Uterus (tissue), 4 donors: ENCODE data around the gene DLG5. TPM values are rescaled to one million over a fixed set of nuclear protein-coding genes. Genes with fewer than 3 reads are reported as not detected.

ENCODE experiments used
- DNase-seq, 2 donors: peaks; one replicate each; pipeline ENCODE4 v3.0.0-alpha.2; 2019 to 2020
- H3K27ac ChIP-seq, 2 donors: fragments of 200-600 bp; sonication (generic); 1 replicate in 1 of 2; 2 replicates in 1 of 2; pipeline ENCODE4 v1.5.1; 2016 to 2018
- H3K27me3 ChIP-seq, 2 donors: fragments of 200-600 bp; sonication (generic); one replicate each; pipeline ENCODE4 v1.5.1; 2018 to 2019; ENCODE audit warnings: control low read depth in 1 of 2
- H3K36me3 ChIP-seq, 2 donors: fragments of 200-600 bp; sonication (generic); one replicate each; pipeline ENCODE4 v1.5.1; 2019; ENCODE audit warnings: control low read depth in 1 of 2
- H3K4me1 ChIP-seq, 2 donors: fragments of 200-600 bp; sonication (generic); one replicate each; pipeline ENCODE4 v1.5.1; 2018 to 2019; ENCODE audit warnings: control low read depth in 1 of 2
- H3K4me3 ChIP-seq, 2 donors: fragments of 200-600 bp; sonication (generic); 1 replicate in 1 of 2; 2 replicates in 1 of 2; pipeline ENCODE4 v1.5.1; 2018 to 2019; ENCODE audit warnings: mild to moderate bottlenecking in 1 of 2
- H3K9me3 ChIP-seq, 2 donors: fragments of 200-600 bp; sonication (generic); one replicate each; pipeline ENCODE4 v1.5.1; 2019; ENCODE audit warnings: control low read depth in 1 of 2
- CTCF ChIP-seq, 4 experiments: fragments of 200-600 bp in 2 of 4; fragments of 450-650 bp in 2 of 4; sonication (generic) in 2 of 4; IDR thresholded peaks; one replicate each; pipeline ENCODE4 v1.5.1; 2016 to 2019; ENCODE audit warnings: antibody characterized with exemption in 4 of 4, mild to moderate bottlenecking in 2 of 4, moderate library complexity in 1 of 4
- POLR2A ChIP-seq, 2 donors: fragments of 450-650 bp; IDR thresholded peaks; one replicate each; pipeline ENCODE4 v1.6.1; 2016; ENCODE audit warnings: antibody characterized with exemption in 2 of 2, mild to moderate bottlenecking in 1 of 2, moderate library complexity in 1 of 2
- intact Hi-C: fragments of 100-400 bp; cut with DNase I; formaldehyde crosslinking; loops from one replicate; pipeline ENCODE4 v1.15.1; 2023; ENCODE audit warnings: low total_unique reads
- total RNA-seq, 4 donors: library from RNA; depleted of rRNA in 3 of 4; stranded (reverse); fragments of >200 nt in 3 of 4; gene quantifications; one replicate each; pipeline versions ENCODE4 v1.1.0 to v1.2.4, GENCODE V29; 2014 to 2023
- donor health status: DM: yes; HTN: yes; CAD: no.

Gene DLG5
- total RNA-seq, 4 donors from 2014 or later, result 27.1 to 72.6 (median 46.5) TPM

GRCh38 chr10:77805676-77806075, 120.9 kb downstream of the DLG5 start:
- Histone ChIP-seq H3K4me3 (no peak overlapping the region), H3K36me3 (no peaks in the 10 kb centered on the region), H3K27ac (no peak overlapping the region), H3K9me3 (no peaks in the 10 kb centered on the region), H3K27me3 (no peaks in the 10 kb centered on the region), H3K4me1 (no peaks in the 10 kb centered on the region)
- DNase-seq, result no peak
- no peak for TF ChIP-seq POLR2A (IDR thresholded peaks at IDR 0.05)
- intact Hi-C loops, result no loop called here

GRCh38 chr10:77804371-77804770, 122.2 kb downstream of the DLG5 start:
- DNase-seq, result no peak
- intact Hi-C loops, result no loop called here
- H3K4me3 ChIP-seq, result no peak overlapping the region
- H3K4me1 ChIP-seq, result no peaks in the 10 kb centered on the region
- no peaks in the 10 kb centered on the region for H3K9me3 ChIP-seq
- no peak overlapping the region for H3K27ac ChIP-seq
- TF ChIP-seq POLR2A (IDR thresholded peaks at IDR 0.05) (no peak), CTCF (IDR thresholded peaks at IDR 0.05) (no peak)
- no peaks in the 10 kb centered on the region for H3K36me3 ChIP-seq
- H3K27me3 ChIP-seq, result no peaks in the 10 kb centered on the region

- TF ChIP-seq CTCF (IDR thresholded peaks at IDR 0.05) (no peak), POLR2A (IDR thresholded peaks at IDR 0.05) (no peak)
- H3K27me3 ChIP-seq, result no peaks in the 10 kb centered on the region
- no peaks in the 10 kb centered on the region for H3K9me3 ChIP-seq
- no peak overlapping the region for H3K4me3 ChIP-seq
- no peaks in the 10 kb centered on the region for H3K4me1 ChIP-seq
- H3K36me3 ChIP-seq, result no peaks in the 10 kb centered on the region
- intact Hi-C loops, result no loop called here
- no peak for DNase-seq
- no peak overlapping the region for H3K27ac ChIP-seq
These were observed 124.9 kb downstream of the DLG5 start for GRCh38 chr10:77801474-77802161.

GRCh38 chr10:77800738-77801266, 125.8 kb downstream of the DLG5 start:
- Histone ChIP-seq H3K4me1 (no peaks in the 10 kb centered on the region), H3K36me3 (no peaks in the 10 kb centered on the region), H3K4me3 (no peak overlapping the region), H3K27me3 (no peaks in the 10 kb centered on the region), H3K9me3 (no peaks in the 10 kb centered on the region), H3K27ac (no peak overlapping the region)
- intact Hi-C loops, result no loop called here
- TF ChIP-seq POLR2A (IDR thresholded peaks at IDR 0.05) (no peak), CTCF (IDR thresholded peaks at IDR 0.05) (no peak)
- DNase-seq, result no peak

- Histone ChIP-seq H3K4me3 (no peak overlapping the region), H3K4me1 (no peaks in the 10 kb centered on the region), H3K27ac (no peak overlapping the region), H3K27me3 (no peaks in the 10 kb centered on the region), H3K36me3 (no peaks in the 10 kb centered on the region), H3K9me3 (no peaks in the 10 kb centered on the region)
- TF ChIP-seq POLR2A (IDR thresholded peaks at IDR 0.05) (no peak), CTCF (IDR thresholded peaks at IDR 0.05) (no peak)
- intact Hi-C loops, result no loop called here
- DNase-seq, result no peak
These were observed 126.2 kb downstream of the DLG5 start for GRCh38 chr10:77800320-77800719.
